T-helper 17 cell (primary cell): ENCODE results near the gene PTBP3. TPM values are rescaled to one million over a fixed set of nuclear protein-coding genes. Genes with fewer than 3 reads are reported as not detected.
A peak's percentile ranks its signal among the peaks of the same experiment; 100 is the strongest.
"Not testable (repeated sequence)": the region's sequence is repeated elsewhere in the genome, so short reads cannot be mapped to it uniquely, and the experiment has no call there.

Experiments
- ATAC-seq: fragments of 150-1000 bp; cut with Tn5 transposase; 2 replicates; pipeline ENCODE4 v1.10.0; 2021; ENCODE audit warnings: mild to moderate bottlenecking, moderate library complexity
- DNase-seq, 3 donors: peaks; one replicate each; pipeline versions ENCODE4 v3.0.0 to v3.0.0-alpha.2; 2020 to 2021
- H3K9me3 ChIP-seq: one replicate; pipeline ENCODE4 v1.7.0; 2013; ENCODE audit warnings: low read length, mild to moderate bottlenecking; ENCODE audit not compliant: control insufficient read depth, poor library complexity, severe bottlenecking
- H3K27ac Mint-ChIP-seq: one replicate; pipeline ENCODE4 v1.8.0; 2022; ENCODE audit warnings: mild to moderate bottlenecking, moderate library complexity, mixed read lengths
- H3K27me3 Mint-ChIP-seq: one replicate; pipeline ENCODE4 v1.8.0; 2022; ENCODE audit warnings: mixed read lengths
- H3K36me3 Mint-ChIP-seq: one replicate; pipeline ENCODE4 v1.8.0; 2022; ENCODE audit warnings: low read depth, mixed read lengths
- H3K4me1 Mint-ChIP-seq: one replicate; pipeline ENCODE4 v1.8.0; 2022; ENCODE audit warnings: mild to moderate bottlenecking, mixed read lengths
- H3K4me3 Mint-ChIP-seq: one replicate; pipeline ENCODE4 v1.8.0; 2022; ENCODE audit warnings: mild to moderate bottlenecking, moderate library complexity, mixed read lengths
- total RNA-seq, 4 donors: library from RNA in 2 of 4; stranded (reverse) in 2 of 4; gene quantifications; one replicate each; pipeline ENCODE4 v1.2.3 and lab custom pipeline; 2022 to 2026

Gene PTBP3
- total RNA-seq, result 100 to 1,000 TPM; 132 to 140 TPM
- total RNA-seq (lab: John Stamatoyannopoulos, UW), result 209 to 243 reads per million in 2 donors

GRCh38 chr9:112332977-112333638, at the start of gene PTBP3:
TSS of gene PTBP3 (minus strand) at chr9:112333619. CDS start at chr9:112297865, 35,754 bp downstream.
- DNase-seq (peak; percentile 70 to 76 (median 75)), ATAC-seq (peak; percentile 66)
- H3K36me3 Mint-ChIP-seq, result no peaks in the 10 kb centered on the region
- H3K27ac Mint-ChIP-seq, result peak within 1 kb of the TSS; percentile 95
- peaks cover 37% of the 10 kb centered on the region for H3K4me1 Mint-ChIP-seq
- H3K27me3 Mint-ChIP-seq, result no peaks in the 10 kb centered on the region
- no peaks in the 10 kb centered on the region for H3K9me3 ChIP-seq
- peak within 1 kb of the TSS; percentile 94 for H3K4me3 Mint-ChIP-seq

GRCh38 chr9:112382501-112383364, 49.3 kb upstream of the PTBP3 start:
- ATAC-seq, result no peak
- no peaks in the 10 kb centered on the region for H3K9me3 ChIP-seq
- Mint-ChIP-seq H3K4me1 (peaks cover 37% of the 10 kb centered on the region), H3K27me3 (no peaks in the 10 kb centered on the region), H3K36me3 (peaks cover 5% of the 10 kb centered on the region), H3K27ac (peak overlapping the region; percentile 61), H3K4me3 (no peak overlapping the region)
- DNase-seq, result no peak

GRCh38 chr9:112382066-112382465, 48.6 kb upstream of the PTBP3 start:
- Mint-ChIP-seq H3K27me3 (no peaks in the 10 kb centered on the region), H3K36me3 (peaks cover 5% of the 10 kb centered on the region), H3K27ac (no peak overlapping the region), H3K4me1 (peaks cover 44% of the 10 kb centered on the region), H3K4me3 (no peak overlapping the region)
- ATAC-seq (no peak), DNase-seq (no peak)
- no peaks in the 10 kb centered on the region for H3K9me3 ChIP-seq

- peaks cover 46% of the 10 kb centered on the region for H3K4me1 Mint-ChIP-seq
- no peak for DNase-seq
- H3K36me3 Mint-ChIP-seq, result peaks cover 5% of the 10 kb centered on the region
- peak overlapping the region; percentile 100 for H3K4me3 Mint-ChIP-seq
- no peaks in the 10 kb centered on the region for H3K9me3 ChIP-seq
- H3K27me3 Mint-ChIP-seq, result no peaks in the 10 kb centered on the region
- H3K27ac Mint-ChIP-seq, result peak overlapping the region; percentile 97
- no peak for ATAC-seq
Observed at GRCh38 chr9:112380825-112381221, 47.4 kb upstream of the PTBP3 start.

GRCh38 chr9:112380102-112380824, 46.8 kb upstream of the PTBP3 start, which contains the start of gene HSDL2:
TSS of gene HSDL2 (plus strand) at chr9:112380108. CDS start at chr9:112380164, 56 bp downstream.
- Mint-ChIP-seq H3K27ac (peak within 1 kb of the TSS; percentile 97), H3K4me1 (peaks cover 46% of the 10 kb centered on the region), H3K27me3 (no peaks in the 10 kb centered on the region), H3K4me3 (peak within 1 kb of the TSS; percentile 100), H3K36me3 (peaks cover 5% of the 10 kb centered on the region)
- no peaks in the 10 kb centered on the region for H3K9me3 ChIP-seq
- ATAC-seq, result peak; percentile 20
- no peak for DNase-seq

- Mint-ChIP-seq H3K27ac (peak overlapping the region; percentile 97), H3K36me3 (peaks cover 5% of the 10 kb centered on the region), H3K4me1 (peaks cover 45% of the 10 kb centered on the region), H3K27me3 (no peaks in the 10 kb centered on the region), H3K4me3 (peak overlapping the region; percentile 100)
- H3K9me3 ChIP-seq, result no peaks in the 10 kb centered on the region
- DNase-seq (peak; percentile 95 to 98 (median 97)), ATAC-seq (peak; percentile 95)
Observed at GRCh38 chr9:112379177-112380101, 46.0 kb upstream of the PTBP3 start.

- DNase-seq, result peak in 1 of 3 donors; percentile 8
Observed at GRCh38 chr9:112378328-112379176, 45.1 kb upstream of the PTBP3 start.

GRCh38 chr9:112377684-112378327, 44.4 kb upstream of the PTBP3 start:
- Mint-ChIP-seq H3K27ac (peak overlapping the region; percentile 97), H3K4me1 (peaks cover 43% of the 10 kb centered on the region), H3K36me3 (peaks cover 5% of the 10 kb centered on the region), H3K27me3 (no peaks in the 10 kb centered on the region), H3K4me3 (peak overlapping the region; percentile 100)
- no peaks in the 10 kb centered on the region for H3K9me3 ChIP-seq
- DNase-seq (no peak), ATAC-seq (no peak)

More at GRCh38 chr9:112378328-112379176, 45.1 kb upstream of the PTBP3 start:
- H3K9me3 ChIP-seq, result no peaks in the 10 kb centered on the region
- ATAC-seq, result no peak
- Mint-ChIP-seq H3K27ac (peak overlapping the region; percentile 97), H3K27me3 (no peaks in the 10 kb centered on the region), H3K4me1 (peaks cover 42% of the 10 kb centered on the region), H3K4me3 (peak overlapping the region; percentile 100), H3K36me3 (peaks cover 5% of the 10 kb centered on the region)

- peak overlapping the region; percentile 97 for H3K27ac Mint-ChIP-seq
- H3K36me3 Mint-ChIP-seq, result peaks cover 5% of the 10 kb centered on the region
- no peak overlapping the region for H3K4me3 Mint-ChIP-seq
- no peaks in the 10 kb centered on the region for H3K27me3 Mint-ChIP-seq
- no peaks in the 10 kb centered on the region for H3K9me3 ChIP-seq
- peaks cover 42% of the 10 kb centered on the region for H3K4me1 Mint-ChIP-seq
- ATAC-seq, result no peak
- no peak for DNase-seq
Observed at GRCh38 chr9:112377087-112377486, 43.7 kb upstream of the PTBP3 start.

- no peaks in the 10 kb centered on the region for H3K27me3 Mint-ChIP-seq
- H3K4me3 Mint-ChIP-seq, result no peak overlapping the region
- H3K27ac Mint-ChIP-seq, result no peak overlapping the region
- no peak for DNase-seq
- ATAC-seq, result no peak
- H3K36me3 Mint-ChIP-seq, result peaks cover 5% of the 10 kb centered on the region
- no peaks in the 10 kb centered on the region for H3K9me3 ChIP-seq
- H3K4me1 Mint-ChIP-seq, result peaks cover 34% of the 10 kb centered on the region
Observed at GRCh38 chr9:112375361-112375760, 41.9 kb upstream of the PTBP3 start.

- not testable (repeated sequence) for ATAC-seq, H3K9me3 ChIP-seq, H3K27me3 Mint-ChIP-seq, DNase-seq, H3K4me3 Mint-ChIP-seq, H3K27ac Mint-ChIP-seq, H3K36me3 Mint-ChIP-seq
- peaks cover 30% of the 10 kb centered on the region for H3K4me1 Mint-ChIP-seq
Observed at GRCh38 chr9:112374232-112374631, 40.8 kb upstream of the PTBP3 start.
